HG02973 (cell line): ENCODE data around the gene C2orf92.
"Not testable (repeated sequence)": the region's sequence is repeated elsewhere in the genome, so short reads cannot be mapped to it uniquely, and the experiment has no call there.

Experiments used
- ATAC-seq: cut with Tn5 transposase; IDR thresholded peaks from one replicate; pipeline ENCODE4 v1.9.1; 2021; ENCODE audit warnings: moderate library complexity; ENCODE audit not compliant: unreplicated experiment

The C2orf92 gene

DNA sequence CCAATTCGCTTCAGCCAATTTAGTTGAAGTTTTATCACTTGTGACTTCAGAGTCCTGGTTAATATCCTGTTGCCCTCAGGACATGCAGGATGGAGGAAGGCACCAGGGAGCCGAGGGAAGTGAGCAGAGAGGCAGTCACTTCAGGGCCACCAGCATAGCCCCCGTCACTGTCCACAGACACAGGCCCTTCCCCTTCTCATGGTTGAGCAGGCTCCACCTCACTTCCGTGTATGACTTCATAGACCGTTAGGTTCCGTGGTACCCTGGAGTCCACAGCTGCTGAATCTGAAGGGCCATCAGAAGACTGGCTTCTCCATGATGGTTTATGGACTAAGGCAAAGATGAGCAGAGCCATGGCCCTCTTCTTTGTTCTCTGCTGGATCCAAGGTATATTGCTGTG, at the start of gene C2orf92:
TSS of gene C2orf92 (plus strand) at position 266 of the 400 bp plus-strand sequence. CDS start at position 342, 76 bp downstream.
- no peak for ATAC-seq

- ATAC-seq: not testable (repeated sequence)
Observed at GRCh38 chr2:97620492-97620891, 49.0 kb upstream of the C2orf92 start.

GRCh38 chr2:97622976-97623375, 46.5 kb upstream of the C2orf92 start:
- ATAC-seq: not testable (repeated sequence)

DNA sequence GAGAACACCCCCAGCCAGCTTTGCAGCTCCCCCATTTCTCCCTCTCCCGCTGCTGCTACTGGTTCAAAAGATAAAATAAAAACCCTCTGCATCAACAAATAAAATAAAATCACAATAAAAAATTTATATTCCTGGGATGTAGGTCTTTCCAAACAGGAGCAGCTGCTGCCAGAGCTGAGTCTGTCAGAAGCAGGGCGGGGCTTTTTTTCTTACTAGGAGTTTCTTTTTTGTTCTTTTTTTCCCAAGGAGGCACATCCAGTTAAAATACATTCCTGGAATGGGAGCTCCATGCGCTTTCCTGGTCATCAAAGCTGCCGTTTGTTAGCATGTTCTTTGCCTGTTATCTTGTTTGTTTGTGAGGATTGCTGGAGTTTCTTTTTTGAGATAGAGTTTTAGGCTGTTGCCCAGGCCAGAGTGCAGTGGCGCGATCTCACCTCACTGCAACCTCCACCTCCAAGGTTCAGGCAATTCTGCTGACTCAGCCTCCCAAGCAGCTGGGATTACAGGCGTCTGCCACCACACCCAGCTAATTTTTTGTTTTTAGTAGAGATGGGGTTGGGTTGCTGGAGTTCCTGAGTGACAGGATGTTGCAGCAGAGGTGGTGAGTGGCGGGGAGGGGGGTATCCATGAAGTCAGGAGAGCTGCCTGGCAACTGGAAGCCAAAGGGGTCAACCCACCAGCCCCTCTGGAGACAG, 44.0 kb upstream of the C2orf92 start:
- ATAC-seq: not testable (repeated sequence)

- not testable (repeated sequence) for ATAC-seq
Observed at GRCh38 chr2:97626049-97626430, 43.5 kb upstream of the C2orf92 start.

DNA sequence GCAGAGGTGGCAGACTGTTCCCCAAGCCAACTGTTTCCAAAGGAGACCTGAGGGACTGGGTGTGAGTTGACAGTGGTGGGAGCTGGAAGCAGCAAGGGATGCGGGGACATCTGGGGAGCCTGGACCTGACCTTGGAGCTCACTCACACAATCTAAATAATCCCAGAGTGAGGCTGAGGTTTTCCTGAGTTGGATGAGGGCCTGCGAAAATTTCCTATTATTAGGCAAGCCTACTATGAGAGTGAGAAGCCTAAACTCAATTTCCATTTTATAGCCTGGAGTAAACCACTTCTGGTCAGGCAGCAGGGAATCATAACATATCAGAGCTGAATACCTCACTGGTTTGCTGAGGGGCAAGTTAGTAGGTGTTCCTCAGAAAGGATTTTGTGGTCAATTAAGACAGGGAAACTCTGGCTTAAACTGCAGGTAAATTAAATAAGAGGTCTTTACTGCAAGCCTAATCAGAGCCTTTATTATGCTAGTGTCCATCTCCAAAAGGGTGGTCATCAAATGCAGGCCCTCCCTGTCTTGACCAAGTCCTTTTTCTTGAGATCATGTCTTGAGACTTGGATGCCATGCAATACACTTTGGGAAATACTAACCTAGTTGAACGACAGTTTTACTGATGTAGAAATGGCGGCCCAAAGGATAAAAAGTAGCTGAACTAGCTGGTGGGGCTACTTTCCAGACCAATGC, 25.3 kb upstream of the C2orf92 start:
- ATAC-seq: no peak

- ATAC-seq: peak; percentile 16
Observed at GRCh38 chr2:97645112-97645694, 24.3 kb upstream of the C2orf92 start.

- peak; percentile 88 for ATAC-seq
Observed at GRCh38 chr2:97645695-97646629, 23.6 kb upstream of the C2orf92 start, which contains the start of gene COX5B. Gene COX5B (plus strand): TSS chr2:97646062. CDS start chr2:97646087, 25 bp downstream.

DNA sequence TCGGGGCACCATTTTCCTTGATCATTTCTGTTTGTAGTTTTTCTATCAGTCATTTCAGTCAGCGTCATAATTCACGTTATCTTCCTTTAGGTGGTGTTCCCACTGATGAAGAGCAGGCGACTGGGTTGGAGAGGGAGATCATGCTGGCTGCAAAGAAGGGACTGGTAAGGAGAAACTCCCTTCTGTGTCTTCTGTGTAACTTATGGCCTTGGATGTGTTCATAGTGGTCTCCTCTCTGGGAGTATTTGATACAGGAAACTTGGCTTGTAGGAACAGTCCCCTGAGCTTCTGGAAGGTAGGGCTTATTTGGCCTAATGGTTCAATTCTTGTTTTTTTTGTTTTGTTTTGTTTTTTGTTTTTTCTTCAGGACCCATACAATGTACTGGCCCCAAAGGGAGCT, 22.5 kb upstream of the C2orf92 start:
- no peak for ATAC-seq

- no peak for ATAC-seq
Observed at GRCh38 chr2:97651114-97651513, 18.4 kb upstream of the C2orf92 start.

- ATAC-seq: no peak
Observed at GRCh38 chr2:97653473-97653872, 16.0 kb upstream of the C2orf92 start.

DNA sequence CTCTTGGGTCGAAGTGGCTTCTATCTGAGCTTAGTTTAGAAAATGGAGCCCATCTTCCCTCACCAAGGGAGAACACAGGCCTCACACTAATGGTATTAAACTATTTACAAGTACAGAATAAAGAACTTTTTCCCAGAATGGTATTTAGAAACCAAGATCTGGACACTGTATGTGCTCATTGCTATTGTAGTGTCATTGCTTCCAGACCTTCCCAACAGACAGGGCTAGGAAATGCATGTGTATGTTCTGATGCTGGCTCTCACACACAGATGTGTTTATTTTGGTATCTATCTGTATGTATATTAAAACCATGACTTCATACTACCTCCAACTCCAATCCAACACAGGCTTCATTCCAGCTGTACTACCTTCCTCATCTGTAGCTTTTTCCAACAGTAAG, 15.6 kb upstream of the C2orf92 start:
- no peak for ATAC-seq

DNA sequence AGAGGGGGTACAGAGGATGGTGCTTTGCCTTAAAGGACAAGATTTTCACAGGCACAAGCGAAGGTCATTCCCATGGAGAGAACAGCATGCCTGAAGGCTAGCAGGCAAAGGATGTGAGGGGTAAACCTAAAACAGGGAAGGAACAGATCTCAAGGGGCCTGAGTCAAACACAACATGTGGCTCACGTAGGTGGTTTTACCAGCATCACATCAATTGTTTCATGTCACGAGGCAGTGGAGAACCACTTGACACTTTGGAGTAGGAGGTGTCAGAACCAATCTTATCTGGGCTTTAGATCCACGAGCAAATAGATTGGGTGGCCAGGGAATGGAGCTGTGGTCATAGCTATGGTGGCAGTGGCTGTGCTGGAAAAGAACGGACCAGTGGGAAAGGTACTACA, 15.2 kb upstream of the C2orf92 start:
- ATAC-seq: no peak

DNA sequence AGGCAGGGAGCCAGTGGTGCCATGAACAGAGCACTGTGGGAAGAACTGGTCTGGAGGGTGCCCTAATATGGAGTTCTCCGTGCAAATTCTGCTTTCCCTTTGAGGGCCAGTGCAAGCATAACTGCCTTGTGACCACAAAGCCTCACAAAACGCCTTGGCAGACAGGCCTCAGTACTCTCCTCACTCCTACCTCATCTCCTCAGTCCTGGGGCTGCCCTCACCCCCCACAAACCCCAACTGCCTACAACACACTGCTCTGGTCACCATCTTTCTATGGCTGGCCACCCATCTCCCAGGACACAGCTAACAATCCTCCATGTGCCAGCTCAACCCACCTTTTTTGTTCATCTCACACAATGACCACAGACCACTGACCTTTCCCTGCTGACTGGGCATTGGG, 14.7 kb upstream of the C2orf92 start:
- no peak for ATAC-seq

DNA sequence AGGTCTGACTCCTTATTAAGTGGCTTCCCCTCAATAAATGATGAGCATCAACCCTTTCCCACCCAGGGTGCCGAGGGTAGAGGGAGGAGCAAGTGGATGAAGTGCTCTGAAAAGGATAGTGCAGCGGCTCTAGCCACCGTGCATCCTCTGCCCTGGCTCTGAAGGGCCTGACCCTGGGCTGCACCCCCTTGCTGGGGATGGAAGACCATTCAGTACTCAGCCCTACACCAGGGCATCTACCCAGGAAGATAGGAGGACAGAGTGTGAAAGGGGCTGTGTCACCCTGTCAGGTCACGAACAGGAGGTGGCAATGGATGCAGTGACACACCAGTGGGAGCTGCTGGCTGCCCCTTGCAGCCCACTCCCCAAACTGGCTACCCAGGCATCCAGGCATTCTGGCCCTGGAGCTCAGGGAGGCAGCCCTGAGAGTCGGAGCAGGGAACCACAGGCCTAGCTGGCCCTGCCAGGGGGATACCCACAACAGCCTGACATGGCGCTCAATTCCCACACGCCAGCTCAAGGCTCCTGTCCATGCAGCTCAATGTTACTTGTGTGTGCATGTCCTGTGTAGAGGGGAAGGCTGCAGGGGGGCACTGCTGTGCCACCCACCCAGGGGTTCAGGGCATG, 13.3 kb upstream of the C2orf92 start:
- ATAC-seq: no peak

DNA sequence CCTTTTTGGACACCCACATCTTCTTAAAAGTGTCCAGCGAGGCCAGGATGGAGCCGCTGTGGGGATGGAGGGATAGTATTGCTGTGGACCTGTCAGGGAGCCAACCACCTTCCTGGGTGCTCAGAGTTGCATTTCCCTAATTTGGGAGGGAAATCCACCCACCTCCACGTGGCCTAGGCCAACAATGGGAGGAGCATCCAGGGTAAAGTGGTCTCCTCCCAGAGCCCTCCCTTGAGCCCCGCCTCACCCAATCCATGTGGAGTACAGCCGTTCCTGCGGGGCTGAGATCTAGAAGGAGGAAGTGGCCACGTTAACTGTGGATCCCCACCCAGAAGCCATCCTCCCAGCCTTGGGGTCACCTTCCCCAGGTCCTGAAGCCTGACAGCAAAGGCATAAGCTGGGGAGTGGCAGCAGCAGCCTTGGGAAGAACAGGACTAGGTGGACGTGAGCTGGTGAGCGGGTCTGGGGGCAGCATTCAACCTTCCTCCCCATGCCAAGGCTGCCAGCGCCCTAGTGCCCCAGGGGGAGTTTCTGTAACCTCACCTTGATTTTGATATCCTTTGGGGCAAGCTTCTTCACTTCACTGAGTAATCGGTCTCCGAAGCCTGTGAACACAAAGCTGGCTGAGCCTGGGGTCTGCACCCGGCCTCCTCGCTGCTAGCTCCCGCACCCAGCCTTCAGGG, 12.5 kb upstream of the C2orf92 start:
- no peak for ATAC-seq

DNA sequence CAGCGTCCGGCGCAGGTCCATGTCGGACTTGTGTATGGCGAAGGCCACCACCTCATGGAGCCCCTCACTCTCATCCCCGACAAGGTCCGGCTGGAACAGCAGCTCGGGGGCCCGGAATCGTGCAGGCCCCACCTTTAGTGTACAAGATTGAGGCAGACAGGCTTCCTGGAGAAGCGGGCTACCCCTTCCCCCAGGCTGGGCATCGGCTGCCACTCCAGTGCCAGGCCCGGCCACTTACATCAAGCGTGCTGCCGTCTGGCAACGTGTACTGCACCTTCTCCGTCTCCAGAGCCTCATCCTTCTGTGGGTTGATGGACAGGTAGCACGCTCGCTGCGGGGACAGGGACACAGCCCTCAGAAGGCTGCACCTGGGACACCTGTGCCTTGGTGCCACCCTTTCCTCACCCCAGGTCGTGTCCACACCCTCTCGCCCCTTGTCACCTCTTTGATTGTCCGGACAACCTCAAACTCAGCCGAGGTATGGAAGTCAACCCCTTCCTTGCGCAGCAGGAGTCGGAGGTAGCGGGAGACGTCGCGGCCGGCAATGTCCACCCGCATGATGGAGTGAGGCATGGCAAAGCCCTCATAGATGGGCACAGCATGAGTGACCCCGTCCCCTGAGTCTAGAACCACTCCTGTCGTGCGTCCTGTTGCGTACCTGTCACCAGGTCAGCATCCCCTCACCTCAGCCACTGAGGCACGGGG, 11.4 kb upstream of the C2orf92 start:
- no peak for ATAC-seq

DNA sequence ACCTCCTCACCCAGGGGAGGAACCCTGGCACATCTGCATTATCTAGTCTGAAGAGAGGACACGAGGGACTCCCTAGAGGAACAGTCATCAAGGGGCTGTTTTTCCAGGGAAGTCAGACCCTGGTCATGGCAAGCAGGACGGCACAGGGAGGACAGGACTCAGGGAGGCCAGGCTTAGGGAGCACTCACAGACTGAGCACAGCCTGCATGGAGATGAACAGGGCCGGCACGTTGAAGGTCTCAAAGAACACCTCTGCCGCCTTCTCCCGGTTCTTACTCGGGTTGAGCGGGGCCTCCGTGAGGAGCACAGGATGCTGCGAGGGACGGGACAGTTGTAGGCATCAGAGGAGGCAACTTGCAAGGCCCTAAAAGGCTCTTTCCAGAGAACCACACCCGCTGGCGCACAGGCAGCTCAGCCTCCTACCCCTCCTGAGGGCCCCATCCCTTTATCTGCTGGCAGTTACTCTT, 10.8 kb upstream of the C2orf92 start:
- no peak for ATAC-seq
